ENCODE data around the gene BCL2L1. TPM values are rescaled to one million over a fixed set of nuclear protein-coding genes. Genes with fewer than 3 reads are reported as not detected.
A peak's percentile ranks its signal among the peaks of the same experiment; 100 is the strongest.

BCL2L1 gene
- total RNA-seq, 1 donor from 2014 or later, result 126 TPM

DNA sequence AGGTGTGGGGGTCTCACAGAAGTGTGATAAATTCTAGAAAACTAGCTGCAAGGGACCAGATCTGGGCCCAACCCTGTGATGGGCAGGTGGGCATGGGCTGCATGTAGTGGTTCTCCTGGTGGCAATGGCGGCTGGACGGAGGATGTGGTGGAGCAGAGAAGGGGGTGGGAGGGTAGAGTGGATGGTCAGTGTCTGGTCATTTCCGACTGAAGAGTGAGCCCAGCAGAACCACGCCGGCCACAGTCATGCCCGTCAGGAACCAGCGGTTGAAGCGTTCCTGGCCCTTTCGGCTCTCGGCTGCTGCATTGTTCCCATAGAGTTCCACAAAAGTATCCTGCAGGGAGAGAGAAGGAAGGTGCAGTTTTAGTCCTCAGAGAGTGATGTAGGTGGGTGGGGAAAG, 56.9 kb downstream of the BCL2L1 start:
- ATAC-seq (no peak), DNase-seq (no peak)
- intact Hi-C loops (cut with DNase I), result loop anchor here (10.0 kb wide), 1 partner anchor 49 kb away; no protein-coding TSS in a partner anchor
- TF ChIP-seq, protein P1, sequence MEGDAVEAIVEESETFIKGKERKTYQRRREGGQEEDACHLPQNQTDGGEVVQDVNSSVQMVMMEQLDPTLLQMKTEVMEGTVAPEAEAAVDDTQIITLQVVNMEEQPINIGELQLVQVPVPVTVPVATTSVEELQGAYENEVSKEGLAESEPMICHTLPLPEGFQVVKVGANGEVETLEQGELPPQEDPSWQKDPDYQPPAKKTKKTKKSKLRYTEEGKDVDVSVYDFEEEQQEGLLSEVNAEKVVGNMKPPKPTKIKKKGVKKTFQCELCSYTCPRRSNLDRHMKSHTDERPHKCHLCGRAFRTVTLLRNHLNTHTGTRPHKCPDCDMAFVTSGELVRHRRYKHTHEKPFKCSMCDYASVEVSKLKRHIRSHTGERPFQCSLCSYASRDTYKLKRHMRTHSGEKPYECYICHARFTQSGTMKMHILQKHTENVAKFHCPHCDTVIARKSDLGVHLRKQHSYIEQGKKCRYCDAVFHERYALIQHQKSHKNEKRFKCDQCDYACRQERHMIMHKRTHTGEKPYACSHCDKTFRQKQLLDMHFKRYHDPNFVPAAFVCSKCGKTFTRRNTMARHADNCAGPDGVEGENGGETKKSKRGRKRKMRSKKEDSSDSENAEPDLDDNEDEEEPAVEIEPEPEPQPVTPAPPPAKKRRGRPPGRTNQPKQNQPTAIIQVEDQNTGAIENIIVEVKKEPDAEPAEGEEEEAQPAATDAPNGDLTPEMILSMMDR (IDR thresholded peaks at IDR 0.05), result no peak
- H3K36me3 ChIP-seq, result peaks cover 25% of the 10 kb centered on the region
- peak overlapping the region; percentile 80 for H3K27ac ChIP-seq
- H3K4me3 ChIP-seq, result no peak overlapping the region
- no peaks in the 10 kb centered on the region for H3K27me3 ChIP-seq (ENCODE audit: low read depth)
- H3K9me3 ChIP-seq, result no peaks in the 10 kb centered on the region
- peaks cover 88% of the 10 kb centered on the region for H3K4me1 ChIP-seq

DNA sequence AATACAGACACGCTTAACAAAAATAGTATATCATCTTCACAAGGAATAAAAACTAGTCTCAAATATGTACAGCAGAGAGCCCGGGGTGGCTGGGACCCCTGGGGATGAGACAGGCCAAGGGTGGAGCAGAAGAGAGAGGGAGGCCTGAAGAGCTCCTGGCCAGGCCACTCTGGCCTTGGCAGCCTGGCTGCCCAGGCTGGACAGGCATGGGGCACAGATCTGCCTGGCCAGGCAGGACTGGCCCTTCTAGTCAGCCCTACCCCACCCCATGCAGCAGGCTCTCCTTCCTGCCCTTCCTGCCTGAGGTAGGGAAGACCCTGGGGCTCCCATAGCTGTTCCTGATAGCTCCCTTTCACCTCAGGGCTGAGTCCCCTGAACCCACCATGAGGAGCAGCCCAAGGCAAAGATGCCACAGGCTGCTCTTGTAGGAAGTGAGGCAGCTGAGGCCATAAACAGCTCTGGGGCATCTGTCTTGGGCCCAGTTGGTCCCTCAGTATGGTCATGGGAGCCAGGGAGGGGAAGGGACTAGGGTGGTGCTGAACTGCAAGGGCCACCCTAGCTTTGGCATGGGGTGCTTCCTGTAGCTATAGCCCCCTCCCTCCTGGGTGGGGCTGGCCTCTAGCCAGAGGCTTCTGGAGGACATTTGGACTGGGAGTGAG, 57.8 kb downstream of the BCL2L1 start:
- Histone ChIP-seq H3K27me3 (ENCODE audit: low read depth) (no peaks in the 10 kb centered on the region), H3K36me3 (peaks cover 25% of the 10 kb centered on the region), H3K4me3 (no peak overlapping the region), H3K4me1 (peaks cover 79% of the 10 kb centered on the region), H3K9me3 (no peaks in the 10 kb centered on the region), H3K27ac (peak overlapping the region; percentile 80)
- ATAC-seq, result peak in 1 of 2 donors; percentile 20
- DNase-seq, result no peak
- intact Hi-C loops (cut with DNase I), result loop anchor here (10.0 kb wide), 1 partner anchor 50 kb away; no protein-coding TSS in a partner anchor
- TF ChIP-seq, protein P1 (IDR thresholded peaks at IDR 0.05), result no peak

DNA sequence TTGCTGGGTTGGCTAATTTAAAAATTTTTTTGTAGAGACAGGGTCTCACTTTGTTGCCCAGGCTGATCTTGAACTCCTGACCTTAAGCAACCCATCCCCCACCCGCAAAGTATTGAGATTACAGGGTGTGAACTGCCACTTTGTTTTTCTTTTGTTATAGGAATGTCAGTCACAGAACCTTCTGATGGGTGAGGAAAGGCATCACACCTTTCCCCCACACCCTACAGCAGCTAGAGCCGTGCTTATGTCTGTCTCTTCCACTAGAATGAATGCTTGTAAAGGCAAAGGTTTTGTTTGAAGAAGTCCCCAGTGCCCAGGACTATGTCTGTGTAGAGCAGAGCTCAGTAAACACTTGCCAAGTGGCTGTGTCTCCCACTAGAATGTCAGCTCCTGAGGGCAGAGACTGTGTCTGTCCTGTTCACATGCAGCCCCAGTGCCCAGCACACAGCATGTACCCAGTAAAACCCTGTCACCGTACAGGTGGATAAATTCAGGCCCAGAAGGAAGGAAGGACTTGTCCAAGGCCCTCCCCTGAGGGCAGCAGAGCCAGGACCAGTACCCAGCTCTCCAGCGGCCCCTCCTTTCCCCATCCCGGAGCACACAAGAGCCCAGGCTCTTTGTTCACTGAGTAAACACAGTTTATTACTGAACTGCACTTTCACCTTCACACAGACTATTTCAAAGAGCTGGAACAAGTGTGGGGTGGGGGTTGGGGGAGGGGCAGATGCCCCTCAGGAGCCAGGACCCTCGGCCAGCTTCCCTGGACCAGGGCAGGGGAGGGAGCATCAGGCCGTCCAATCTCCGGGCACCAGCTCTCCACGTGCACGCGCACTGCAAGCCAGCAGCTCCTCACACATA, 58.6 kb downstream of the BCL2L1 start:
- TF ChIP-seq, protein P1 (IDR thresholded peaks at IDR 0.05), result no peak
- Histone ChIP-seq H3K27me3 (ENCODE audit: low read depth) (no peaks in the 10 kb centered on the region), H3K27ac (peak overlapping the region; percentile 80), H3K9me3 (no peaks in the 10 kb centered on the region), H3K4me3 (no peak overlapping the region), H3K4me1 (peaks cover 72% of the 10 kb centered on the region), H3K36me3 (peaks cover 25% of the 10 kb centered on the region)
- intact Hi-C loops (cut with DNase I), result loop anchor here (10.0 kb wide), 1 partner anchor 51 kb away; no protein-coding TSS in a partner anchor
- peak; percentile 65 to 69 for ATAC-seq
- peak; percentile 73 for DNase-seq

DNA sequence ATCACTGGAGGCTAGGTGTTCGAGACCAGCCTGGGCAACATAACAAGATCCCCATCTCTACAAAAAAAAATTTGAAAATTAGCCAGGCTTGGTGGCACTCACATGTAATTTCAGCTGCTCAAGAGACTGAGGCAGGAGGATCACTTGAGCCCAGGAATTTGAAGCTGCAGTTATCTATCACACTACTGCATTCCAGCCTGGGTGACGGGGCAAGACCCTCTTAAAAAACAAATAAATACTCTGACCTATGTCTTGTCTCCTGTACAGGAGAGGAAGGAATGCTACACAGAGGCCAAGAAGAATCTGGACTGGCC, 59.2 kb downstream of the BCL2L1 start:
- H3K4me1 ChIP-seq, result peaks cover 66% of the 10 kb centered on the region
- no peaks in the 10 kb centered on the region for H3K27me3 ChIP-seq (ENCODE audit: low read depth)
- TF ChIP-seq, protein P1 (IDR thresholded peaks at IDR 0.05), result no peak
- peaks cover 25% of the 10 kb centered on the region for H3K36me3 ChIP-seq
- ATAC-seq (no peak), DNase-seq (no peak)
- H3K9me3 ChIP-seq, result no peaks in the 10 kb centered on the region
- intact Hi-C loops (cut with DNase I), result loop anchor here (10.0 kb wide), 1 partner anchor 51 kb away; no protein-coding TSS in a partner anchor
- H3K27ac ChIP-seq, result peak overlapping the region; percentile 80
- no peak overlapping the region for H3K4me3 ChIP-seq

DNA sequence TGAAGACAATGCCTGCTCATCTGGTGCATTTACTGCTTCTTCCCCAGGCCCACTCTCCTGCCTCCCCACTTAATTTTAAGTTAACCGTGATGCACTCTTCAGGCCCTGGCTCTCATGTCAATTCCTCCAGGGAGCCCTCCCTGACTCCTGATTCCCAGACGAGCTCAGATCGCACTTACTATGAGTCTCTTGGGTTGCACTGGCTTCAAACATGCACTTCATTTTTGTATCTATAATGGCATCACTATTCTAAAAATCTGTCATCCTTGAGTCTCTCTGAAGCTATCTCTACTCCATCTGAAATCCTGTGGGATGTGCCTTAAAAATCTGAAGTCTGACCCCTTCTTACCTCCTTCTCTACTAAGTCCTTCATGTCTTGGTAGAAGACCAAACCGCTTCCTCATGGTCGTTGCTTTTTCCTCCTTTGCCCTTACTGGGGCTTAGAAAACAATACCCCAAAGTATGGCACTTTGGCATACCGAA, 60.3 kb downstream of the BCL2L1 start:
- H3K4me3 ChIP-seq, result no peak overlapping the region
- peaks cover 25% of the 10 kb centered on the region for H3K36me3 ChIP-seq
- H3K27me3 ChIP-seq (ENCODE audit: low read depth), result no peaks in the 10 kb centered on the region
- peaks cover 55% of the 10 kb centered on the region for H3K4me1 ChIP-seq
- intact Hi-C loops (cut with DNase I), result loop anchor here (10.0 kb wide), 1 partner anchor 52 kb away; no protein-coding TSS in a partner anchor
- TF ChIP-seq, protein P1 (IDR thresholded peaks at IDR 0.05), result no peak
- peak overlapping the region; percentile 67 for H3K27ac ChIP-seq
- DNase-seq (no peak), ATAC-seq (no peak)
- no peaks in the 10 kb centered on the region for H3K9me3 ChIP-seq
